IPS-11a (cell line): Measurements from ENCODE around the gene TMEM218.
"Not testable (repeated sequence)": the region's sequence is repeated elsewhere in the genome, so short reads cannot be mapped to it uniquely, and the experiment has no call there.

ENCODE experiments used
- H3K4me3 ChIP-seq: one replicate; pipeline ENCODE4 v1.5.1; 2013; ENCODE audit warnings: low read depth, low read length, control low read depth

The TMEM218 gene

GRCh38 chr11:125056931-125057692 is 54.3 kb downstream of the TMEM218 start:
- no peak overlapping the region for H3K4me3 ChIP-seq

GRCh38 chr11:125056111-125056510 is 55.3 kb downstream of the TMEM218 start:
- H3K4me3 ChIP-seq = not testable (repeated sequence)

GRCh38 chr11:125055107-125055715 is 56.2 kb downstream of the TMEM218 start:
- H3K4me3 ChIP-seq = no peak overlapping the region

- H3K4me3 ChIP-seq = no peak overlapping the region
Observed at GRCh38 chr11:125053167-125053566, 58.3 kb downstream of the TMEM218 start.

- no peak overlapping the region for H3K4me3 ChIP-seq
Observed at GRCh38 chr11:125052047-125052446, 59.4 kb downstream of the TMEM218 start.

- no peak overlapping the region for H3K4me3 ChIP-seq
Observed at GRCh38 chr11:125049164-125049792, 62.1 kb downstream of the TMEM218 start.
